Left ventricle myocardium inferior (tissue), 1 donor: ENCODE measurements around the gene KAZN. TPM values are rescaled to one million over a fixed set of nuclear protein-coding genes. Genes with fewer than 3 reads are reported as not detected.
A peak's percentile ranks its signal among the peaks of the same experiment; 100 is the strongest.

Source experiments
- DNase-seq: peaks from one replicate; pipeline ENCODE4 v3.0.0-alpha.2; 2020
- H3K27ac ChIP-seq: fragments of 200-600 bp; replicated peaks from 2 replicates; pipeline ENCODE4 v1.8.0; 2021
- H3K27me3 ChIP-seq: fragments of 200-600 bp; 2 replicates; pipeline ENCODE4 v1.8.0; 2021; ENCODE audit warnings: low read depth
- H3K36me3 ChIP-seq: fragments of 200-600 bp; 2 replicates; pipeline ENCODE4 v1.8.0; 2021
- H3K4me1 ChIP-seq: fragments of 200-600 bp; 2 replicates; pipeline ENCODE4 v1.8.0; 2021
- H3K4me3 ChIP-seq: fragments of 200-600 bp; 2 replicates; pipeline ENCODE4 v1.8.0; 2021; ENCODE audit warnings: mild to moderate bottlenecking, moderate library complexity
- H3K9me3 ChIP-seq: fragments of 200-600 bp; replicated peaks from 2 replicates; pipeline ENCODE4 v1.8.0; 2021
- CTCF ChIP-seq: fragments of 200-600 bp; IDR thresholded peaks from 2 replicates; pipeline ENCODE4 v1.8.0; 2021; ENCODE audit warnings: antibody characterized with exemption, mild to moderate bottlenecking, borderline replicate concordance
- intact Hi-C: fragments of 100-400 bp; cut with micrococcal nuclease; formaldehyde crosslinking; loops from one replicate; pipeline ENCODE4 v1.11.0; 2022
- total RNA-seq: library from RNA; stranded (reverse); fragmentation: NEBNext Ultra II Directional; extraction: Animal tissue kit (Norgen Biotek cat#: 25700); gene quantifications from one replicate; pipeline ENCODE4 v1.2.1, GENCODE V29; 2021
- donor health status: DM: no; HTN: yes; CAD: no; lungs with severe emphysema.

Gene KAZN
- total RNA-seq, 1 donor from 2014 or later = 2.2 TPM

- intact Hi-C loops = no loop called here
- peaks cover 13% of the 10 kb centered on the region for H3K27me3 ChIP-seq
- no peak for DNase-seq
- no peaks in the 10 kb centered on the region for H3K36me3 ChIP-seq
- H3K4me1 ChIP-seq = peaks cover 23% of the 10 kb centered on the region
- H3K9me3 ChIP-seq = no peaks in the 10 kb centered on the region
- H3K27ac ChIP-seq = no peak overlapping the region
- TF ChIP-seq CTCF = no peak
- H3K4me3 ChIP-seq = no peak overlapping the region
These were observed 420.3 kb downstream of the KAZN start for GRCh38 chr1:15018767-15019166.

GRCh38 chr1:15020943-15021745 lies 422.7 kb downstream of the KAZN start:
- intact Hi-C loops = no loop called here
- no peak for TF ChIP-seq CTCF
- Histone ChIP-seq H3K4me3 (no peak overlapping the region), H3K9me3 (no peaks in the 10 kb centered on the region), H3K4me1 (peaks cover 23% of the 10 kb centered on the region), H3K27me3 (peaks cover 8% of the 10 kb centered on the region), H3K36me3 (no peaks in the 10 kb centered on the region), H3K27ac (peak overlapping the region; percentile 74)
- DNase-seq = peak; percentile 41

GRCh38 chr1:15022048-15022447 lies 423.6 kb downstream of the KAZN start:
- Histone ChIP-seq H3K9me3 (no peaks in the 10 kb centered on the region), H3K36me3 (no peaks in the 10 kb centered on the region), H3K27ac (peak overlapping the region; percentile 74), H3K4me1 (peaks cover 23% of the 10 kb centered on the region), H3K27me3 (no peaks in the 10 kb centered on the region), H3K4me3 (no peak overlapping the region)
- DNase-seq = no peak
- no peak for TF ChIP-seq CTCF
- intact Hi-C loops = no loop called here

- peaks cover 27% of the 10 kb centered on the region for H3K4me1 ChIP-seq
- no peak overlapping the region for H3K4me3 ChIP-seq
- H3K27ac ChIP-seq = no peak overlapping the region
- intact Hi-C loops = no loop called here
- no peaks in the 10 kb centered on the region for H3K36me3 ChIP-seq
- H3K9me3 ChIP-seq = no peaks in the 10 kb centered on the region
- TF ChIP-seq CTCF = no peak
- no peak for DNase-seq
- H3K27me3 ChIP-seq = no peaks in the 10 kb centered on the region
These were observed 424.7 kb downstream of the KAZN start for GRCh38 chr1:15023205-15023604.

- H3K36me3 ChIP-seq = no peaks in the 10 kb centered on the region
- no peak for TF ChIP-seq CTCF
- H3K4me1 ChIP-seq = peaks cover 27% of the 10 kb centered on the region
- intact Hi-C loops = no loop called here
- H3K9me3 ChIP-seq = no peaks in the 10 kb centered on the region
- no peak for DNase-seq
- no peaks in the 10 kb centered on the region for H3K27me3 ChIP-seq
- no peak overlapping the region for H3K27ac ChIP-seq
- H3K4me3 ChIP-seq = no peak overlapping the region
These were observed 425.5 kb downstream of the KAZN start for GRCh38 chr1:15023976-15024375.
